NCI-H524 treated with DMSO at 0.1 percent for 48 hours (cell line): ENCODE results near the gene COL4A2.

ENCODE experiments used
- DNase-seq: peaks from one replicate; lab custom pipeline; 2025; lab: John Stamatoyannopoulos, UW

Gene COL4A2

DNA sequence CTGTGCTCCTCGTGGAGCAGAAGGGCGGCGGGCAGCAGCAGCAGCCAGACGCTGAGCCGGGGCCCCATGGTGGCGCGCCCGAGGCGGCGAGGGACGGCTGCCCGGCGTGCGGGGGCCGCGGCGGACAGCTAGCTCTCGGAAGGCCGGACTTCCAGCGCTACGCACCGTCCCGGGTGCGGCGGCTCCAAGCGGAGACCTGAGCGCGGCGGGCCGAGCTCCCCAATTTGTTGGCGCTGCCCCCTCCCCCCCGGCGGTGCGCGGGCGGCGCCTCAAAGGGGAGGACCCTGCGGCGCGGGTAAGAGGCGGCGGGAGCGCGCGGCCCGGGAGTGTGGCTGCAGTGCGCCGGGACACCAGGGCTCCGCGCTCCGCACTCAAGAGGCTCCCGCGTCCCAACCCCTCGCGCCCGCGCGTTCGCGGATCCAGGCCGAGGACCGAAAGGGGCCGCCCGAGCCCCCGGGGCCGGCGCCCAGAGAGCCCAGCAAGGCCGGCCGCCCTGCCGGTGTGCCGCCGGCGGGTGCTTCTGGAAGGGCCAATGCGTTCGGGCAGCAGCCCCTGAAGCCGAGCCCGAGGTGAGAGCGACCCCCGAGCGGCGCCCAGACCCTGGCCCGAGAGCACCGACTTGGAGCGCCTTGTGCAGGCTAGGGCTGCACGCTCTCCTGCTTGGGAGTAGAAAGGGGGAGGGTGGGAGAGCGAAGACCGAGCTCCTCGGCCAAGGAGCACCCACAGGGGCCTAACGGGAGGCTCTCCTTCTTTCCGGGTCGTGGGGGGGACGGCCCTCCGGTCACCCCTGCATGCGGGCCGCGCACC is at the start of gene COL4A2, which contains the start of gene COL4A1:
Gene COL4A2 (plus strand): TSS at position 325 of the 807 bp plus-strand sequence. CDS start 620 bp downstream, outside the sequence.
Gene COL4A1 (minus strand): TSS at position 198 of the 807 bp plus-strand sequence. CDS start 130 bp downstream, at position 68.
- no peak for DNase-seq

GRCh38 chr13:110257408-110257807 is 49.7 kb upstream of the COL4A2 start:
- DNase-seq, result no peak

DNA sequence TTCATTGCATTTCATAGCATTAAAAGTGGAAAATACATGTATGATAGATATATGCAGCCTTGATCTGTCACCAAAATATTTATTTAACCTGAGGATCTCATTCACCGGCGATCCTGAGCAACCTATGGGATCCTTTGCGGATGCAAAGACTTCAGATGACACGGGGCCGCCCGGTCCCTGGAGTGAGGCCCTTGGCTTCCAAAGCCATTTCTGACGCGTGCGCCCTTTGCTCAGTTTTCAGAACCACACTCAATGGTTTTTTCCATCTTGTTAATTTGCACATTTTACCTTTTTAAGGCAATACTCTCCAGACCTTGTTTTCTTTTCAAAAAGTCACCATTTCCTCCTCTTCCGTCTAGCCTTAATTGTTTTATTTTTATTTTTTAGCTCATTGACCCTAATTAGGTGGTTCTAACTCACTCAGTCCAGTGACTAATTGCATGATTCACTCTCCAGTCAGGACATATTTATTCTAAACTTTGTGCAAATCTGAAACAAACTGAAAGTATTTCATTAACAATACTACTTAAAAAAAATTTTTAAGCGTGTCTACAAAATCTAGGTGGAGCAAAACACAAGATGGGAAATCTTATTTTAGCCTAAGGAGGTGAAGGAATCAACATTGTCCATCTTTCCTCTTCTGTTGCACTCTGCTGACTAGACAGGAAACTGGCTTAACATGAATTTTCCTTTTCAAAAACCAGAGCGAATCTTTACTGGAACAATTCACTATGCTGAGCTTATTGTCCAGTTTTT is 48.0 kb upstream of the COL4A2 start:
- DNase-seq, result no peak

DNA sequence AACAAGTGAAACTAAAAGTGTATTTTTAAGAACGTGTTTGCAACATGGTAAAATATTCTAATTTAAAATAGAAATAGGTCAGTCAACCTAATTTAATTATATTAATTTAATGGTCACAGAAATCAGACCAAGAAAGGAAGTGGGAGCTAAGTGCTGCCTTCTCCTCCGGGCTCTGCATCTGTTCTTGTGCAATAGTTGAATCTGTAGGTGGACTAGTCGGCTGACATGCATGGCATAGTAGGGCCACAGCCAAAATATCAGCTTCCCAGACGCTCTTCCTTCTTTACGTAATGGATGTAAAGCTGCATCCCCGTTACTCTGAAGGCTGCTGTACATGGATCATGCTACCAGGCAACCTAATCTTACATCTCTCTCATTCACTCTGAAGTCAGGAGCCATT is 47.4 kb upstream of the COL4A2 start:
- no peak for DNase-seq

- DNase-seq, result no peak
Measured at GRCh38 chr13:110261166-110262081, 45.7 kb upstream of the COL4A2 start.

- DNase-seq, result no peak
Measured at GRCh38 chr13:110262082-110262436, 45.0 kb upstream of the COL4A2 start.

GRCh38 chr13:110262508-110263291 is 44.4 kb upstream of the COL4A2 start:
- DNase-seq, result no peak

- DNase-seq, result no peak
Measured at GRCh38 chr13:110263404-110263803, 43.7 kb upstream of the COL4A2 start.

- no peak for DNase-seq
Measured at GRCh38 chr13:110263888-110264287, 43.2 kb upstream of the COL4A2 start.

GRCh38 chr13:110264685-110265275 is 42.3 kb upstream of the COL4A2 start:
- no peak for DNase-seq

- DNase-seq, result no peak
Measured at GRCh38 chr13:110265341-110265681, 41.8 kb upstream of the COL4A2 start.

- no peak for DNase-seq
Measured at GRCh38 chr13:110265682-110266430, 41.2 kb upstream of the COL4A2 start.

- DNase-seq, result no peak
Measured at GRCh38 chr13:110266431-110266809, 40.7 kb upstream of the COL4A2 start.

DNA sequence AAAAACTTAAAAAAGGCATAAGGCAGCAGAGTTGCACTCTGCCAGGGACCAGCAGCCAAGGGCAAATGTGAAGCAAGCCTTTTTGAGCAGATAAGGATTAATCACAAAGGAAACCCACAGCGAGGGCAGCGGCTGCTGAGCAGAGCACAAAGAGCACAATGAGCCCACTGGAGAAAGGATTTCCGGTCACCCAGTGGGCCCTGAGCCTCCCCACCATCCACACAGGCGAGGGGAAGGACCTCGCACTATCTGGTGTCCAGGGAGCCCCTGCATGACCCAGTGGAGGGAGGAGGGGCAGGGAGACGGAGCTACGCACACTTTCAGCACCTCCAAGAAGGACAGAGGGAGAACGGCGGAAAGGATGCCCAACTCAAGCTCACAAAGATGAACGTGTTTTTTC is 40.1 kb upstream of the COL4A2 start:
- DNase-seq, result no peak

GRCh38 chr13:110268061-110268460 is 39.0 kb upstream of the COL4A2 start:
- no peak for DNase-seq

GRCh38 chr13:110268576-110269185 is 38.4 kb upstream of the COL4A2 start:
- no peak for DNase-seq

GRCh38 chr13:110269509-110270185 is 37.4 kb upstream of the COL4A2 start:
- DNase-seq, result no peak

DNA sequence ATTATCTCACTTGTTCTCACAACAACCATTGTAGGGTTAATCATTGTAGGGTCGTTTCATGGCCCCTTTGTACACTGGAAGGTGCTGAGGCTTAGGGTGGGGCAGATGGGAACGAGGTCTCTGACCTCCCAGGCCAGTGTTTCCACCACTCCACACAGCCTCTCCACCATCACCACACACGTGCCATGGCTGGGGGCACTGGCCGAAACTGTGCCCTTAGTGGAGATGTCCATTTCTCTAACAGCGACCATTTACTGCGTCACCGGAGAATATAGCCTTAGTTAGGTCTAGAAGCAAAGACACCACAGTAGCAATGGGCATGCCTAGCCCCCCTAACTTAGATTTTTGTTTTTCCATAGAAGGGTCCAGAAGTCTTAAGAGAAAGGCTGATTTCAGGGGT is 36.6 kb upstream of the COL4A2 start:
- no peak for DNase-seq

GRCh38 chr13:110271313-110271712 is 35.8 kb upstream of the COL4A2 start:
- no peak for DNase-seq
